HG03457 (cell line): ENCODE results near the gene KCNAB1.

Source experiments
- ATAC-seq: cut with Tn5 transposase; IDR thresholded peaks from one replicate; pipeline ENCODE4 v1.9.1; 2021; ENCODE audit warnings: moderate number of reproducible peaks; ENCODE audit not compliant: unreplicated experiment

The KCNAB1 gene

DNA sequence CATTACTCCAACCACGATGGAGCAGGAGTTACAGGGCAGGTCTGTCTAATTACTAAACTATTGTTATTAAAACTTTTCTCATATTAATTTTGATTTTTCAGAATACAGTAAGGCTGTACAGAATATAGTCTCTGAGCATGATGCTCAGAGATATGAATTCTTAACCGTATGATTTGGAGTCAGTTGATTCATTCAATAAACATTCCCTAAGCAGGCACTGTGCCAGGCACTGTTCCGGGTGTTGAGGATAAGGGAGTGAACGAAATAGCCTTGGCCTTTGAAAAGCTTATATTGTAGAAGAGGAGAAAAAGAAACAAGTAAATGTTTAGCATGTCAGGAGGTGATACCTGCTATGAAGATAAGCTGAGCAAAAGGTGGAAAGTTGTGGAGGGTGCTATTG, 187.3 kb downstream of the KCNAB1 start:
- ATAC-seq = no peak

DNA sequence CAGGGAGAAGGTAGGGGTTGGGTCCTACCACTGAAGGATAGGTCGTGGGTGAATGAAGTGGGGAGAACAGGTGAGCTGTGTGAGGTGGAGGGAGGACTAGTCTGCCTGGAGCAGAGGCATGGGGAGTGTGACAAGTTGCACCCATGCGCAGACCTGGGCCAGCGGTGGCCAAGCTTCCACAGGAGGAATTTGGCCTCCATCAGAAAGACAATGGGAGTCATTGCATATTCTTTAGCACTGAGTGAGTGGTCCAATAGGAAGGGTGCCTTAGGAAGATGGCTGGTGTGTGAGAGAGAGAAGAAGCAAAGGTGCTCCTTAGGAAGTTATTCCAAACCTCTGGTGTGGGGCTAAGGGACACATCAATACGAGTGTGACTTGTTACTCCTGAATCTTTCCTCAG, 191.1 kb downstream of the KCNAB1 start:
- no peak for ATAC-seq

DNA sequence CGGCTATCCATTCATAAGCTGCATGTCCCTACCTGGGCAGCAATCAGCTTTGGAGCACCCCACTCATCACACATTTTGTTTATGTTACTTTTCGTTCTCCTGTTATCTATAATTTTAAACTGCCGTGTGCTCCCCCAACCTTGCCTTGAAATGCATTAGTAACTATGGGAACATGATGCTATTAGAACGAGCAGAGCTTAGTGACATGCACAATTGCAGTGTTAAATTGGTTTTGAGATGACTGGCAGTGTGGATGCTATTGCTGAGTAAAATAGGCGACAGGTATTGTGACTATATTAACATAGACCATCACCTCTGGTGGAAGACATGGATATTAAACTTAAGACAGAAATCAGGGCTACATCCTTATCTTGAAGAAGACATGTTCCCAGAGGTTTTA, 191.6 kb downstream of the KCNAB1 start:
- ATAC-seq = no peak

DNA sequence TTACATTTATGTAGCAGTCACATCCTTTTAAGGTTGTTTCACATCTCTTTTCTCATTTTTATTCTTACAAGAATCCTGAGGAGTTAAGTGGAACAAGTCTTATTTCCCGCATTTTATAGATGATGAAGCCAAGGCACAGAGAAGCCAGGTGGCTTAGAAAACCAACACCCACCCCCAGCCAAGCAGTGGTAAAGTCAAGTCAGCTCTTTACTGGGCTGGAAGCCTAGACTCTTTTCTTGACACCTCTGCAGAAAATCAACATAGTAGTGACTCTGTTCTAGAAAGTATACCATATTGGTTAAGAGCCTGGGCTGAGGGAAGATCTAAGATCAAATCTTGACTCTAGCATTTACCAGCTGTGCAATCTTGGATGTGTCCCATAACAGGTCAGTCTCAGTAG, 195.7 kb downstream of the KCNAB1 start:
- ATAC-seq = no peak

- no peak for ATAC-seq
These were observed 197.2 kb downstream of the KCNAB1 start for GRCh38 chr3:156317462-156318074.

DNA sequence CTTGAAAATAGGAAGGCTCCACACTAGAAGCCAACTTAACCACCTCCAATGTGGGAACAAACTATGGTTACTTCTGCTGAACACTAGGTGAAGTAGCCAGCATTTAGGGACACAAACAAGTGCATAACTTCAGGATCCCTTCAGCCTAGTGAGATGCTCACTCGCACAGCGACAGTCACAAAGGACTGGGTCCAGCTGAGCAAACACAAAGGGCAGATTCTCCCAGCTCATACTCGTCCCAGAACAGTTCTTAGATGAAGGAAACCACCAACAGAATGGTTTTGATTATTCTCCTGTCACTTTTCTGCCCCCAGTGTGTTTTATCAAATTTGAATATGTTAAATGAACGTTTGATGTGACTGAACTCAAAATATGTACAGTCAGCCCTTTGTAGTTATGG, 201.6 kb downstream of the KCNAB1 start:
- ATAC-seq = no peak

DNA sequence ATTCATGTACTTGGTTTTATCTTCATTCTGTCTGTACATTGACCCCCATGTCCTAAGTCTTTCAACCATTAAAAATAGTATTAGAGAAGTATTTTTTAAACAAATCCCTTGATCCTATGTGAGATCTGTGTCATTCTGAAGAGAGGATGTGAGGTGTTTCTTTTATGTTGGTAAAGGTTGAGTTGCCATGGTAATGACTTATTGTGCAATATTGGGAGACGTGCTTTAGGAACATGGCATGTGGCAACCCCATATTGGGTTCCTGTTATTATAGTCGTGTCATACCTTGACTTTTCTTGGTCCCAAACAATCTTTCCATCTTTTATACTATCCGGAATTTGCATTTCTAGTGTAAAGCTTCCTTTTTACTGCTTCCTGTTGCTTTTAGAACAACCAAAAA, 203.1 kb downstream of the KCNAB1 start:
- ATAC-seq = no peak

DNA sequence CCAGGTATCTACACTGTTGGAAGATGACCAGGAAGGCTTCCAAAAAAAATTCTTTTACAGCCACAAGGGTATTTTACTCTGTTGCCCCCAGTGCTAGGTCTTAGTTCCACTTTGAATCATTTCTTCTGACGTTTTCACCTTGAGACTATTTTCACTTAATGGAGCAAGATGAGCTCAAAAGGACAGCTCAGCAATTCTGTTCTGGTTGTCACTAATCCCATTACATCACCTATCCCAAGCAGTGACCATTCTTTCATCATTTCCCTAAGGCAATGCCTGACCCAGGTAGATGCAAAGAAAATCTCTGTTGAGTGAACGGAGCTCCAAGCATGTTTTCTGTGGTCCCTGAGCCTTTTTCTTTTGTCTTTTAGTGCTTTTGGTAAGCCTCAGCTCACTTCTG, 210.0 kb downstream of the KCNAB1 start:
- no peak for ATAC-seq

GRCh38 chr3:156332304-156332703, 211.9 kb downstream of the KCNAB1 start:
- no peak for ATAC-seq

DNA sequence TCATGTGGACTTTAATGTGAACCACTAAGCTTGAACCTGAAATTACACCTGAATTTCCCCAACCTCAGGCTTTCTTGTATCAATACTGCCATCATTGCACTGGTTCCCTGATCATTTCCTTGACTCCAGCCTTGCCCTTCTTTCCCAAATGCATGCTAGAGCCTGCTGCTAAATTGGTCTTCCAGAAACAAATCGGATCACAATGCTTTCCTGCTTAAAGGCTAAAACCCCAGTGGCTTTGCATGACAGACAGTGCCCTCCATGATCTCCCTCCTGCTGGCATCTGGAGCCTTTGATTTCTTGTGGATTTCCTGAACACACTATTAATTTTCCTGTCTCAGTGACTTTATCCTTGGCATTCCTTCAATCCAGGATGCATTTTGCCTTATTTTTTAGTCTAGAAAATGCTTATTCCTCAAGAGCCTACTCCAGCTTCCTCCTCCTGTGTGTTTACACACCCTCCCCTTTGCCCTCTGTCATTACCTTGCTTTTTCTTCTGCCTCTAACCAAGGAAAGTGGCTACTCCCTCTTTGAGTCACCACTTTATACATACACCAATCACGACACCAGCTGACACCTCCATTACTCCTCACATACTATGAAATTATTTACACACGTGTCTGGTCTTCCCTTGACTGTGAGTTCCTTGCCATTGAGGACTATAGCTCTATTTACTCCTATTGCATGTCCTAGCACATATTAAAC, 214.6 kb downstream of the KCNAB1 start:
- ATAC-seq = no peak

DNA sequence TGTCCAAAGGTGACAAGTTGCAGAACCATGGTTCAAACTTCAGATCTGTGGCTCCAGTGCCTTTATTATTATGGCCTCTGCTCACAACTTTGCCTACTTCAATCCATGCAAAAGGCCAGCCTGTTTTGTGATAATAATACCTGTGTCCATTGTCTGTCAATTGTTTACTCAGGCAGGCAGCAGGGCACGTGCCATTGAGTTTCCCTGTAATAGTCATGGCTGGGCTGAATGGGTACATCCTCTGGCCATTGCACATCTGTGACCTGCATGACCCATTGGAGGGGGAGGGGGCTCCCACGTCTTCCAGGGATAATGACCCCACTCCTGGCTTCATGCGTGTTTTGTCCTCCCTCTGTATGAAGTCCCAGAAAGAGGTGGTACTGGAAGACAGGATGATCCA, 219.1 kb downstream of the KCNAB1 start:
- no peak for ATAC-seq

- ATAC-seq = no peak
These were observed 221.0 kb downstream of the KCNAB1 start for GRCh38 chr3:156341332-156341731.

DNA sequence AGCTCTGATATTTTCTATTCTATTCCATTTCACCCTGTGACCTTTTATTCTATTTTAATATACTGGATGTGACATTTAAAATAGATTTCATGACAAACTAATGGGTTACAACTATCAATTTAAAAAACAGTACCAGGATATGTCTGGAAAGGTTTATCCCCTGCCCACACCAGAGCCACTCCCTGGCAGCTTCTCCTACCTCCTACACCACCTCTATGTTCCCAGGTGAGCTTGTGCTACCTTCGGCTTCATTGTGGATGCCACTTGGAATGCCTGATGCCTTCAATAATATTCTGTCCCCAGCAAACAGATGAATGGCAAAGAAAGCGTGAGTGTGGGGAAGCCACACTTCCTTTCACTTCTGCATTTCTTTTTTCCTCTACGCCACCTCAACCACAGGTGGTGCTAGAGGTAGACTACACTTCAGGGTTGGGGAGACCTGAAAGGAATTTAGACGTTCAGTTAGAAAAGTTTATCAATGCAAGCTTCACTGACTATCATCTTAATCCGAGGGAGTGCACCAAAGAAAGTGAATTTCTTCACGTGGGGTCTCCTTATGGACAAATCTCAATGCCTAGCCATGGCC, 221.5 kb downstream of the KCNAB1 start:
- peak; percentile 99 for ATAC-seq

- ATAC-seq = no peak
These were observed 223.8 kb downstream of the KCNAB1 start for GRCh38 chr3:156344215-156344614.

- ATAC-seq = no peak
These were observed 228.7 kb downstream of the KCNAB1 start for GRCh38 chr3:156349111-156349510.

GRCh38 chr3:156349978-156350377, 229.6 kb downstream of the KCNAB1 start:
- ATAC-seq = no peak

DNA sequence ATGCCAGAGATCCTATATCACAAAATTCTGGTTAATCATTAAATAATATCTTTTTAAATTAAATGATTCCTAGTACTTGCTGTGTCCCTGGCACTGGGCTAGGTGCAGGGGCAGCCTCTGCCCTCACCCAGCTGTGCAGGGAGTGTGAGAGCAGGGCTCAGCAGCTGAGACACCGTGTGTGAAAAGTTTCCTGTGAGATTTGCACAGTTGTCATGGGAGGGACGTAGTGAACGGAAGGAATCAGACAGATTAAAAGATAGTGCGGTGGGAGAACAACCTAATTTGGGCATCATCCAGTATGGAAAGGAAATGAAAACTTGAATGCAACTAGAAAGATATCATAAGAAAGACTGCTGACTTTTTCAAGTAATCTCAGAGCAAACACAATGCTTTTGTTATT, 230.4 kb downstream of the KCNAB1 start:
- ATAC-seq = no peak

DNA sequence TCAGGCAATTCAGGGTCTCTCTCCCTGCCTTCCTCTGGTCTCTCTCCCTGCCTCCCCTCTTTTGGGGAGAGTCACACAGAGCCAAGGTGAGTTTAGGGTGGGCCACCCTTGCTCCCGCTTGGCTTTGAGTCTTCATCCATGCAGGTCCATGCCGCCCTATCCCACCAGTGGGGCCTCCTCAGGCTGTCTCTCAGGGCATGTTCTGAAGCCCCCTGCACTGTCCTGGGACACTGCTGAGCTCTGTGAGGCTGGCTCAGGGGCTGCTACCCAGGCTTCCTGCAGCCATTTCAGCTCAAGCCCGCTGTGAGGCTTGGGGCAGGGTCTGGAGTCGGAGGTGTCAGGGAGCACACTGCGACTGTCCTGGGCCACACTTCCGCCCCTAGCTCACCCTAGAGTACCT, 231.4 kb downstream of the KCNAB1 start:
- ATAC-seq = no peak

GRCh38 chr3:156352728-156353127, 232.3 kb downstream of the KCNAB1 start:
- ATAC-seq = no peak

DNA sequence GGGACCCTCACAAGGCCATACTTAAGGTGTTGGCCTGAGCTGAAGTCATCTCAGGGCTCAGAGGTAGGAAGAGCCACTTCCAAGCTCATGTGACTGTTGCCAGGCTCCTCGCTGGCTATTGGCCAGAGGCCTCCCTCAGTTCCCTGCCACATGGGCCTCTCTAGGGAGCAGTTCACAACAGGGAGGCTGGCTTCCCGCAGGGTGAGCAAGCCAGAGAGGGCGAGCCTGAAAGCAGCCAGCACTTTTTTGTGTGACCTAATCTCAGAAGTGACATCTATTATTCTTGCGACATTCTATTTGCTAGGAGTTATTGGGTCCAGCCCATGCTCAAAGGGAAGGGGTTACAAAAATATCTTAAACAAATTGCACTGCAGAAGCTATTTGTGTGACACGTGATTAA, 233.2 kb downstream of the KCNAB1 start:
- ATAC-seq = no peak

DNA sequence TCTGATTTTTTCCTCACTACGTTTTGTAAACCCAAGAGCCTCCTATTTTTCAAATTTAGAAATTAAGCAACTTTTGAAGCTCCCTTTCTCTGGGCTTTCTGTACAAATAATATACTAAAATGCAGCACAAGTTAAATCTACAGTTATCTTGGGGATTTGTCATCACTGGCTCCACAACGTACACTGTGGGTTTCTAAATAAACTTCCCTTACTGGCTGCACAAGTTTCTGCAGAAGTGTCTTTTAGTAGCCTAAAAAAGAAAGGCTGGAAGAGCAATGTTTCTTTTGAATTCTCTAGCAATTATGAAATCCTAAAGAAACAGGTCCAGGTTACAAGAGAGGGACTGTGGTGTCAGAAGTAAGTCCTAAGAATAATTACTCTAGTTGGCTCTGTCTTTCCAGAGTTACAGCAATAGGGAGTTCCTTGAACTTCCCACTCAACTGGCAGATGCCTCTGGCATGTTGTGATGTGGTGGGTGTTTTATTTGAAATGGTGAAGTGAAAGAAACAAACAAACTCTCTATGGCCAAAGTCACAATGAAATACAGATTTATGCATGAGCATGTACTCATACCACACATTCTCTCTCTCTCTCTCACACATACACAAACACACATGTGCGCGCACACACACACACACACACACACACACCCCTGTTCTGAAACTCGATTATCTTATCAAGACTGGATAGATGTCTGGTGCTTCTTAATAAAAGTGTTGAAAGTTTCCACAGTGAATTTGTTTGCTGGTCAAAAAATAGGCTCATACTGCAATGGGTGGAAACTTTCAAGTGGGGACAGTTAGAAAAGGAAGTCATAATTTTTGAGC, 236.4 kb downstream of the KCNAB1 start:
- ATAC-seq = no peak

DNA sequence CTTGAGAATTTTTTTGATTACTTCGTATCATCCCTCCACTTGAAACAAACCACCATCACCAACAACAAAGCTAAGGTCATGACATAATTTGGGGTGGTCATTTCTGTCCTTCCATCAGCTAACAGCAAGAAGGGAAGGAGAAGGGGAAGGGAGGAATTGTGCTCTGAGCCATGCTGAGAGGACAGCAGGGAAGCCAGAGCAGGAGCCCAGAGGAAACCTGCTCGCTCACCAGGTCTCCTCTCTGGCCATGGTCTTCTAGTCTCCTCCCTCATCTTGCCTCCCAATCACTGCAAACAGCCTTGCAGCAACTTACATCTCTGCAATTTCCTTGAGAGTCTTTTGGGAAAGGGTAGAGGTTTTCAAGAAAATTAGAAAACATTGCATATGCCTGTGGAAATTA, 237.9 kb downstream of the KCNAB1 start:
- no peak for ATAC-seq
